HCT116 (cell line): ENCODE results near the gene CA4. TPM values are rescaled to one million over a fixed set of nuclear protein-coding genes. Genes with fewer than 3 reads are reported as not detected.

Source experiments
- ATAC-seq: fragments of 200-7000 bp; cut with Tn5 transposase; 2 replicates; pipeline ENCODE4 v1.9.1; 2020; ENCODE audit warnings: mild to moderate bottlenecking, moderate library complexity
- BruUV-seq: library from RNA; stranded (reverse); fragments of 400-500 nt; replicated peaks from 2 replicates; lab custom pipeline; 2021; lab: Mats Ljungman, UMichigan
- CTCF ChIA-PET: fragments of 300-600 bp; sonication (Branson Sonifier 250); formaldehyde crosslinking; loops from one replicate; lab custom pipeline; 2021; ENCODE audit warnings: antibody characterized with exemption; lab: Charles Lee
- POLR2A ChIA-PET: fragments of 300-600, 350-600 bp; sonication (Branson Sonifier 250); formaldehyde crosslinking; loops from one replicate; lab custom pipeline; 2021; ENCODE audit warnings: antibody characterized with exemption; lab: Charles Lee
- RAD21 ChIA-PET, 2 experiments: fragments of 300-600 bp; sonication (Branson Sonifier 250); formaldehyde crosslinking; loops; one replicate each; lab custom pipeline; 2023; ENCODE audit warnings: low total read pairs in 2 of 2; ENCODE audit not compliant: uncharacterized antibody in 2 of 2, unreplicated experiment in 2 of 2, low non-redundant PET in 1 of 2; lab: Charles Lee
- DNase-seq: peaks from one replicate; pipeline ENCODE4 v3.0.0-alpha.2; 2010; ENCODE audit warnings: low read depth, low spot score
- H2AFZ ChIP-seq: fragments of 200-600 bp; shearing (Covaris generic), sonication (generic); 2 replicates; pipeline ENCODE4 v1.6.1; 2017; ENCODE audit warnings: low read depth, mixed run types, mixed read lengths, antibody characterized with exemption, low read length; ENCODE audit not compliant: poor library complexity, severe bottlenecking
- H3K27ac ChIP-seq: 2 replicates; pipeline ENCODE4 v1.5.1; 2012; ENCODE audit warnings: low read depth, low read length
- H3K27me3 ChIP-seq: fragments of 200-600 bp; sonication (generic); 2 replicates; pipeline ENCODE4 v1.6.1; 2016; ENCODE audit warnings: mixed run types, low read length, mixed read lengths; ENCODE audit not compliant: insufficient read depth
- H3K36me3 ChIP-seq, 2 experiments: fragments of 200-500 bp in 1 of 2; fragments of 200-600 bp in 1 of 2; sonication (Bioruptor generic) in 1 of 2; sonication (generic) in 1 of 2; 2 replicates each; pipeline versions ENCODE4 v1.5.1 to v1.6.1; 2014 to 2016; ENCODE audit warnings: low read length in 2 of 2, inconsistent platforms in 1 of 2, mixed read lengths in 1 of 2, mixed run types in 1 of 2; ENCODE audit not compliant: insufficient read depth in 2 of 2, control insufficient read depth in 1 of 2
- H3K4me1 ChIP-seq, 2 experiments: fragments of 200-600 bp in 1 of 2; sonication (generic) in 1 of 2; 2 replicates each; pipeline versions ENCODE4 v1.5.1 to v1.6.1; 2012 to 2017; ENCODE audit warnings: low read length in 2 of 2, inconsistent platforms in 1 of 2, mild to moderate bottlenecking in 1 of 2, mixed read lengths in 1 of 2, mixed run types in 1 of 2, moderate library complexity in 1 of 2; ENCODE audit not compliant: insufficient read depth in 2 of 2, control insufficient read depth in 1 of 2
- H3K4me2 ChIP-seq: fragments of 200-600 bp; sonication (generic); 2 replicates; pipeline ENCODE4 v1.6.1; 2017; ENCODE audit warnings: mixed run types, low read length, mixed read lengths
- H3K4me3 ChIP-seq, 2 experiments: fragments of 200-600 bp in 1 of 2; sonication (generic) in 1 of 2; replicated peaks in 1 of 2; 2 replicates each; pipeline ENCODE4 v1.5.1; 2011 to 2016; ENCODE audit warnings: low read length in 2 of 2, control low read depth in 1 of 2, low read depth in 1 of 2, mild to moderate bottlenecking in 1 of 2, mixed read lengths in 1 of 2, mixed run types in 1 of 2
- H3K79me2 ChIP-seq: fragments of 200-600 bp; sonication (generic); 2 replicates; pipeline ENCODE4 v1.6.1; 2017; ENCODE audit warnings: mild to moderate bottlenecking, mixed run types, low read length, moderate library complexity, mixed read lengths; ENCODE audit not compliant: insufficient read depth
- H3K9ac ChIP-seq: fragments of 200-600 bp; sonication (generic); 2 replicates; pipeline ENCODE4 v1.6.1; 2016; ENCODE audit warnings: low read length, mixed read lengths
- H3K9me2 ChIP-seq: fragments of 200-600 bp; sonication (generic), shearing (Covaris generic); 2 replicates; pipeline ENCODE4 v1.6.1; 2017; ENCODE audit warnings: mixed run types, mild to moderate bottlenecking, moderate library complexity; ENCODE audit not compliant: insufficient read depth
- H3K9me3 ChIP-seq, 2 experiments: fragments of 200-500 bp in 1 of 2; fragments of 200-600 bp in 1 of 2; sonication (Bioruptor generic) in 1 of 2; sonication (generic) in 1 of 2; 2 replicates each; pipeline ENCODE4 v1.6.1; 2014 to 2017; ENCODE audit warnings: low read length in 2 of 2, mixed read lengths in 2 of 2, inconsistent platforms in 1 of 2, low read depth in 1 of 2, mild to moderate bottlenecking in 1 of 2, mixed run types in 1 of 2, moderate library complexity in 1 of 2; ENCODE audit not compliant: control insufficient read depth in 1 of 2, insufficient read depth in 1 of 2
- H4K20me1 ChIP-seq: fragments of 200-600 bp; sonication (generic), shearing (Covaris generic); 2 replicates; pipeline ENCODE4 v1.6.1; 2017; ENCODE audit warnings: mixed run types, mild to moderate bottlenecking, moderate library complexity; ENCODE audit not compliant: insufficient read depth
- CBX3 ChIP-seq: IDR thresholded peaks from 2 replicates; pipeline ENCODE4 v1.6.1; 2012; ENCODE audit warnings: low read depth
- CEBPB ChIP-seq: IDR thresholded peaks from 2 replicates; pipeline ENCODE4 v1.6.1; 2012; ENCODE audit warnings: low read depth
- CTCF ChIP-seq, 3 experiments: fragments of 200-600 bp in 1 of 3; sonication (generic) in 1 of 3; IDR thresholded peaks in 2 of 3; conservative IDR thresholded peaks in 1 of 3; 2 replicates each; pipeline ENCODE4 v1.5.1; 2012 to 2017; ENCODE audit warnings: low read depth in 2 of 3, low read length in 2 of 3, antibody characterized with exemption in 1 of 3, borderline replicate concordance in 1 of 3, control low read depth in 1 of 3, mild to moderate bottlenecking in 1 of 3, mixed read lengths in 1 of 3, mixed run types in 1 of 3, moderate library complexity in 1 of 3; ENCODE audit not compliant: insufficient read depth in 1 of 3
- EGR1 ChIP-seq: IDR thresholded peaks from 2 replicates; pipeline ENCODE4 v1.6.1; 2012; ENCODE audit warnings: low read depth
- EZH2 ChIP-seq: fragments of 200-600 bp; sonication (generic); IDR thresholded peaks from 2 replicates; pipeline ENCODE4 v1.6.1; 2017; ENCODE audit warnings: antibody characterized with exemption, mixed run types
- FOSL1 ChIP-seq: IDR thresholded peaks from 2 replicates; pipeline ENCODE4 v1.6.1; 2012; ENCODE audit warnings: low read depth
- JUND ChIP-seq: IDR thresholded peaks from 2 replicates; pipeline ENCODE4 v1.6.1; 2012
- MAX ChIP-seq: IDR thresholded peaks from 2 replicates; pipeline ENCODE4 v1.6.1; 2012
- POLR2A ChIP-seq: IDR thresholded peaks from 2 replicates; pipeline ENCODE4 v1.7.0; 2011; ENCODE audit warnings: borderline replicate concordance; ENCODE audit not compliant: insufficient read depth, insufficient read length; ENCODE audit errors: extremely low read depth
- POLR2AphosphoS5 ChIP-seq: IDR thresholded peaks from 2 replicates; pipeline ENCODE4 v1.6.1; 2011; ENCODE audit warnings: mild to moderate bottlenecking, low read depth, low read length, moderate library complexity
- RAD21 ChIP-seq: IDR thresholded peaks from 2 replicates; pipeline ENCODE4 v1.6.1; 2012; ENCODE audit warnings: low read depth, mild to moderate bottlenecking
- REST ChIP-seq: IDR thresholded peaks from 2 replicates; pipeline ENCODE4 v1.6.1; 2012; ENCODE audit warnings: low read depth
- SIN3A ChIP-seq: IDR thresholded peaks from 2 replicates; pipeline ENCODE4 v1.6.1; 2012; ENCODE audit warnings: low read depth
- SP1 ChIP-seq: IDR thresholded peaks from 2 replicates; pipeline ENCODE4 v1.6.1; 2012; ENCODE audit warnings: low read depth
- SRF ChIP-seq: IDR thresholded peaks from 2 replicates; pipeline ENCODE4 v1.6.1; 2012; ENCODE audit warnings: low read depth
- TCF7L2 ChIP-seq: IDR thresholded peaks from 2 replicates; pipeline ENCODE4 v1.7.0; 2011; ENCODE audit warnings: borderline replicate concordance, inconsistent platforms; ENCODE audit not compliant: insufficient read depth, insufficient read length; ENCODE audit errors: extremely low read depth
- ZFX ChIP-seq: fragments of 450-650 bp; IDR thresholded peaks from 2 replicates; pipeline ENCODE4 v1.6.1; 2017
- ZNF274 ChIP-seq: fragments of 200-500 bp; sonication (Bioruptor generic); IDR thresholded peaks from 2 replicates; pipeline ENCODE4 v1.6.1; 2014; ENCODE audit warnings: mild to moderate bottlenecking, low read depth, low read length, inconsistent platforms
- intact Hi-C: fragments of 100-400 bp; cut with micrococcal nuclease; formaldehyde crosslinking; loops from 2 replicates; pipeline ENCODE4 v1.10.0; 2022
- total RNA-seq: library from RNA; stranded (reverse); gene quantifications from one replicate; pipeline ENCODE4 v1.2.1, GENCODE V29; 2021; ENCODE audit not compliant: unreplicated experiment
- TF ChIP-seq, protein P1 (sequence below): IDR thresholded peaks from 2 replicates; pipeline ENCODE4 v1.6.1; 2012
- TF ChIP-seq, protein P2 (sequence below): IDR thresholded peaks from 2 replicates; pipeline ENCODE4 v1.6.1; 2011; ENCODE audit warnings: mild to moderate bottlenecking, low read length, moderate library complexity; ENCODE audit not compliant: insufficient replicate concordance; ENCODE audit errors: extremely low read depth

Gene CA4
- total RNA-seq, 1 experiment from 2014 or later = 0.20 TPM

GRCh38 chr17:60165971-60166370, 16.2 kb downstream of the CA4 start:
- BruUV-seq = no TSS peak
- no peaks in the 10 kb centered on the region for H3K9me3 ChIP-seq
- no peak for TF ChIP-seq RAD21
- TF ChIP-seq POLR2AphosphoS5 = no peak
- TF ChIP-seq SP1 = no peak
- no peak for TF ChIP-seq TCF7L2
- no peak for TF ChIP-seq MAX
- TF ChIP-seq ZNF274 = no peak
- no peak for TF ChIP-seq CEBPB
- no peak for TF ChIP-seq CTCF (IDR thresholded peaks at IDR 0.05 in 2 of 3, conservative IDR thresholded peaks at IDR 0.05 in 1 of 3; ENCODE audit: borderline replicate concordance in 1 of 3, insufficient read depth in 1 of 3, low read depth in 2 of 3, low read length in 2 of 3)
- no peak for TF ChIP-seq CBX3
- no peak for TF ChIP-seq SIN3A
- TF ChIP-seq POLR2A = no peak
- no peak for TF ChIP-seq REST
- TF ChIP-seq, protein P1, sequence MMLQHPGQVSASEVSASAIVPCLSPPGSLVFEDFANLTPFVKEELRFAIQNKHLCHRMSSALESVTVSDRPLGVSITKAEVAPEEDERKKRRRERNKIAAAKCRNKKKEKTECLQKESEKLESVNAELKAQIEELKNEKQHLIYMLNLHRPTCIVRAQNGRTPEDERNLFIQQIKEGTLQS = no peak
- no peak for TF ChIP-seq EZH2
- no peak for TF ChIP-seq EGR1
- no peak for TF ChIP-seq ZFX
- TF ChIP-seq JUND = no peak
- no peak for TF ChIP-seq SRF
- TF ChIP-seq, protein P2, sequence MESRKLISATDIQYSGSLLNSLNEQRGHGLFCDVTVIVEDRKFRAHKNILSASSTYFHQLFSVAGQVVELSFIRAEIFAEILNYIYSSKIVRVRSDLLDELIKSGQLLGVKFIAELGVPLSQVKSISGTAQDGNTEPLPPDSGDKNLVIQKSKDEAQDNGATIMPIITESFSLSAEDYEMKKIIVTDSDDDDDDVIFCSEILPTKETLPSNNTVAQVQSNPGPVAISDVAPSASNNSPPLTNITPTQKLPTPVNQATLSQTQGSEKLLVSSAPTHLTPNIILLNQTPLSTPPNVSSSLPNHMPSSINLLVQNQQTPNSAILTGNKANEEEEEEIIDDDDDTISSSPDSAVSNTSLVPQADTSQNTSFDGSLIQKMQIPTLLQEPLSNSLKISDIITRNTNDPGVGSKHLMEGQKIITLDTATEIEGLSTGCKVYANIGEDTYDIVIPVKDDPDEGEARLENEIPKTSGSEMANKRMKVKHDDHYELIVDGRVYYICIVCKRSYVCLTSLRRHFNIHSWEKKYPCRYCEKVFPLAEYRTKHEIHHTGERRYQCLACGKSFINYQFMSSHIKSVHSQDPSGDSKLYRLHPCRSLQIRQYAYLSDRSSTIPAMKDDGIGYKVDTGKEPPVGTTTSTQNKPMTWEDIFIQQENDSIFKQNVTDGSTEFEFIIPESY = no peak
- TF ChIP-seq FOSL1 = no peak
- TF ChIP-seq, all 23 proteins: peak for 0
- no peak overlapping the region for H3K27ac ChIP-seq
- RAD21 ChIA-PET = interaction anchor here in 1 of 2 experiments (0.6 kb wide), 1 partner anchor 472 kb away, joined by 3 read pairs; no protein-coding TSS in a partner anchor
- no peaks in the 10 kb centered on the region for H3K79me2 ChIP-seq
- H3K9ac ChIP-seq = no peak overlapping the region
- POLR2A ChIA-PET = no interaction called here
- no peaks in the 10 kb centered on the region for H3K27me3 ChIP-seq
- ATAC-seq = no peak
- DNase-seq = no peak
- intact Hi-C loops = no loop called here
- H3K36me3 ChIP-seq = no peaks in the 10 kb centered on the region
- no peak overlapping the region for H3K4me2 ChIP-seq
- no peaks in the 10 kb centered on the region for H4K20me1 ChIP-seq
- no peak overlapping the region for H3K4me3 ChIP-seq
- CTCF ChIA-PET = no interaction called here
- no peaks in the 10 kb centered on the region for H3K9me2 ChIP-seq
- no peak overlapping the region for H2AFZ ChIP-seq
- peaks cover 0 to 32% of the 10 kb centered on the region in 2 experiments; a peak in 1 of 4 replicates for H3K4me1 ChIP-seq
